ENCODE measurements around the gene RUNX2.
A peak's percentile ranks its signal among the peaks of the same experiment; 100 is the strongest.
"Not testable (repeated sequence)": the region's sequence is repeated elsewhere in the genome, so short reads cannot be mapped to it uniquely, and the experiment has no call there.

The RUNX2 gene

GRCh38 chr6:45462190-45463134 is 134.3 kb downstream of the RUNX2 start:
- no peak for DNase-seq

GRCh38 chr6:45464685-45465084 is 136.6 kb downstream of the RUNX2 start:
- DNase-seq, result no peak

GRCh38 chr6:45466686-45467085 is 138.6 kb downstream of the RUNX2 start:
- peak; percentile 15 for DNase-seq

- DNase-seq, result not testable (repeated sequence)
These were observed 139.3 kb downstream of the RUNX2 start for GRCh38 chr6:45467417-45467816.

- DNase-seq, result peak; percentile 74
These were observed 139.7 kb downstream of the RUNX2 start for GRCh38 chr6:45467853-45468252.

GRCh38 chr6:45469663-45470062 is 141.5 kb downstream of the RUNX2 start:
- no peak for DNase-seq

- no peak for DNase-seq
These were observed 142.1 kb downstream of the RUNX2 start for GRCh38 chr6:45470131-45470738.

- no peak for DNase-seq
These were observed 144.3 kb downstream of the RUNX2 start for GRCh38 chr6:45472382-45472781.

- no peak for DNase-seq
These were observed 145.2 kb downstream of the RUNX2 start for GRCh38 chr6:45473121-45473993.

GRCh38 chr6:45474376-45474775 is 146.2 kb downstream of the RUNX2 start:
- DNase-seq, result no peak

GRCh38 chr6:45476341-45476740 is 148.2 kb downstream of the RUNX2 start:
- no peak for DNase-seq

GRCh38 chr6:45477278-45477677 is 149.1 kb downstream of the RUNX2 start:
- DNase-seq, result no peak

GRCh38 chr6:45477790-45478189 is 149.7 kb downstream of the RUNX2 start:
- no peak for DNase-seq

- peak; percentile 56 for DNase-seq
These were observed 150.1 kb downstream of the RUNX2 start for GRCh38 chr6:45478240-45478639.

GRCh38 chr6:45479834-45480751 is 152.0 kb downstream of the RUNX2 start:
- DNase-seq, result peak; percentile 66

GRCh38 chr6:45480752-45481415 is 152.8 kb downstream of the RUNX2 start:
- DNase-seq, result no peak

- no peak for DNase-seq
These were observed 154.9 kb downstream of the RUNX2 start for GRCh38 chr6:45483021-45483420.

GRCh38 chr6:45483501-45483900 is 155.4 kb downstream of the RUNX2 start:
- no peak for DNase-seq

GRCh38 chr6:45486736-45487135 is 158.6 kb downstream of the RUNX2 start:
- peak; percentile 87 for DNase-seq

GRCh38 chr6:45487645-45488044 is 159.5 kb downstream of the RUNX2 start:
- DNase-seq, result no peak

- no peak for DNase-seq
These were observed 160.1 kb downstream of the RUNX2 start for GRCh38 chr6:45488269-45488668.

GRCh38 chr6:45488889-45489288 is 160.8 kb downstream of the RUNX2 start:
- DNase-seq, result no peak
